GM12878 (cell line): Measurements from ENCODE around the gene BTBD8. TPM values are rescaled to one million over a fixed set of nuclear protein-coding genes. Genes with fewer than 3 reads are reported as not detected.

Source experiments
- ATAC-seq: fragments of 200-7000 bp; cut with Tn5 transposase; 3 replicates; pipeline ENCODE4 v1.9.1; 2020; ENCODE audit warnings: mild to moderate bottlenecking, moderate library complexity
- BruUV-seq: library from RNA; stranded (reverse); fragments of 400-500 nt; replicated peaks from 2 replicates; lab custom pipeline; 2021; lab: Mats Ljungman, UMichigan
- CTCF ChIA-PET: fragments of 300-600 bp; sonication (Branson Sonifier 250); formaldehyde crosslinking; extraction: SDS; loops from one replicate; lab custom pipeline; 2021; ENCODE audit warnings: inconsistent platforms; lab: Yijun Ruan, JAX
- POLR2A ChIA-PET: fragments of 350-600 bp; formaldehyde crosslinking; extraction: SDS; loops from one replicate; lab custom pipeline; 2021; ENCODE audit warnings: inconsistent platforms; lab: Charles Lee
- RAD21 ChIA-PET: fragments of 300-600 bp; sonication (Branson Sonifier 250); formaldehyde crosslinking; loops from one replicate; lab custom pipeline; 2023; ENCODE audit warnings: antibody characterized with exemption; ENCODE audit not compliant: unreplicated experiment; lab: Charles Lee
- SMC1A ChIA-PET: fragments of 300-600 bp; sonication (Branson Sonifier 250); formaldehyde crosslinking; loops from one replicate; lab custom pipeline; 2023; ENCODE audit not compliant: unreplicated experiment, uncharacterized antibody; lab: Charles Lee
- DNase-seq: peaks from one replicate; pipeline ENCODE4 v3.0.0-alpha.2; 2011; ENCODE audit warnings: low read depth, low spot score
- FAIRE-seq: peaks from 3 replicates; lab custom pipeline; 2011; peaks lifted over from hg19 to GRCh38; lab: Jason Lieb, UNC
- H2AFZ ChIP-seq: 2 replicates; pipeline ENCODE4 v1.6.0; 2011; ENCODE audit warnings: low read depth, low read length, control low read depth; ENCODE audit not compliant: control insufficient read depth
- H3K27ac ChIP-seq: 2 replicates; pipeline ENCODE4 v1.5.1; 2011; ENCODE audit warnings: control low read depth; ENCODE audit not compliant: control insufficient read depth, insufficient read depth
- H3K27me3 ChIP-seq, 2 experiments: replicated peaks in 1 of 2; 2 replicates each; pipeline versions ENCODE4 v1.6.0 to v1.6.1; 2011; ENCODE audit warnings: low read length in 1 of 2; ENCODE audit not compliant: control insufficient read depth in 2 of 2, insufficient read depth in 2 of 2
- H3K36me3 ChIP-seq, 2 experiments: 2 replicates each; pipeline ENCODE4 v1.5.1; 2011; ENCODE audit warnings: low read length in 1 of 2; ENCODE audit not compliant: control insufficient read depth in 2 of 2, insufficient read depth in 2 of 2
- H3K4me1 ChIP-seq: 2 replicates; pipeline ENCODE4 v1.6.1; 2011; ENCODE audit warnings: mild to moderate bottlenecking, low read length, moderate library complexity, mixed read lengths; ENCODE audit not compliant: control insufficient read depth, insufficient read depth
- H3K4me2 ChIP-seq: 2 replicates; pipeline ENCODE4 v1.6.0; 2011; ENCODE audit warnings: control low read depth; ENCODE audit not compliant: control insufficient read depth, insufficient read depth
- H3K4me3 ChIP-seq: fragments of 200-600 bp; sonication (generic); 2 replicates; pipeline ENCODE4 v1.5.1; 2016
- H3K79me2 ChIP-seq: 2 replicates; pipeline ENCODE4 v1.6.0; 2011; ENCODE audit warnings: low read length; ENCODE audit not compliant: control insufficient read depth, insufficient read depth
- H3K9ac ChIP-seq: 2 replicates; pipeline ENCODE4 v1.8.0; 2011; ENCODE audit warnings: low read length, control low read depth, mixed read lengths; ENCODE audit not compliant: control insufficient read depth, insufficient read depth
- H3K9me3 ChIP-seq: replicated peaks from 3 replicates; pipeline ENCODE4 v1.5.1; 2011; ENCODE audit warnings: mild to moderate bottlenecking, low read length; ENCODE audit not compliant: control insufficient read depth, insufficient read depth
- H4K20me1 ChIP-seq: 2 replicates; pipeline ENCODE4 v1.6.0; 2011; ENCODE audit not compliant: control insufficient read depth, insufficient read depth
- CHD4 ChIP-seq: fragments of 200-600 bp; sonication (generic); IDR thresholded peaks from 2 replicates; pipeline ENCODE4 v1.6.1; 2016; ENCODE audit warnings: mild to moderate bottlenecking
- E2F4 ChIP-seq: IDR thresholded peaks from 2 replicates; pipeline ENCODE4 v1.6.1; 2012; ENCODE audit warnings: low read depth, low read length, improper control_type of control experiment
- EED ChIP-seq: sonication (generic); IDR thresholded peaks from 2 replicates; pipeline ENCODE4 v1.6.1; 2016; ENCODE audit warnings: antibody characterized with exemption, low read depth
- NFIC ChIP-seq: IDR thresholded peaks from 2 replicates; pipeline ENCODE4 v1.6.1; 2012; ENCODE audit warnings: low read depth, mild to moderate bottlenecking, inconsistent platforms, low read length, moderate library complexity
- NR2F1 ChIP-seq: fragments of 450-650 bp; conservative IDR thresholded peaks from 2 replicates; pipeline ENCODE4 v1.6.1; 2017; ENCODE audit warnings: mild to moderate bottlenecking
- PBX3 ChIP-seq: IDR thresholded peaks from 2 replicates; pipeline ENCODE4 v1.6.1; 2011; ENCODE audit warnings: mild to moderate bottlenecking, low read depth, low read length, moderate library complexity; ENCODE audit not compliant: insufficient replicate concordance
- SP1 ChIP-seq: IDR thresholded peaks from one replicate; pipeline ENCODE4 v1.6.1; 2011; ENCODE audit warnings: low read depth, low read length
- YBX1 ChIP-seq: fragments of 450-650 bp; IDR thresholded peaks from 2 replicates; pipeline ENCODE4 v1.6.1; 2016; ENCODE audit warnings: antibody characterized with exemption
- WGBS: methylation state at CpG from one replicate; pipeline ENCODE4 v1.1.6; 2016; ENCODE audit warnings: low lambda C conversion rate; ENCODE audit not compliant: insufficient replicate concordance, insufficient coverage; ENCODE audit errors: missing lambda C conversion rate; 5-methylcytosine and 5-hydroxymethylcytosine counted together
- in situ Hi-C: fragments of 300-500 bp; cut with MboI; formaldehyde crosslinking; loops from 9 replicates; pipeline ENCODE4 v1.14.3; 2018; ENCODE audit warnings: mixed read lengths
- intact Hi-C: fragments of 100-400 bp; cut with micrococcal nuclease; formaldehyde crosslinking; loops from one replicate; pipeline ENCODE4 v1.14.2; 2022; ENCODE audit not compliant: unreplicated experiment
- polyA plus RNA-seq, 11 experiments: library from polyadenylated mRNA; depleted of rRNA in 4 of 11; unstranded in 6 of 11; stranded (reverse) in 5 of 11; fragments of >200 nt; fragmentation: Nextera tagmentation in 4 of 11; fragmentation: Illumina TruSeq in 1 of 11; extraction: Ambion mirVana in 4 of 11; extraction: Trizol in 1 of 11; gene quantifications; 1 replicate in 1 of 11; 2 replicates in 10 of 11; pipeline versions ENCODE4 v1.2.1 to v1.2.3, GENCODE V29; 2011 to 2016; ENCODE audit warnings: inconsistent platforms in 2 of 11, missing spikeins in 2 of 11, low read depth in 1 of 11
- total RNA-seq, 4 experiments: library from RNA; depleted of rRNA in 3 of 4; stranded (reverse); fragments of >200 nt in 3 of 4; fragmentation: Illumina TruSeq in 1 of 4; extraction: Trizol in 1 of 4; gene quantifications; 2 replicates each; pipeline versions ENCODE4 v1.2.1 to v1.2.3, GENCODE V29; 2013 to 2021
- TF ChIP-seq, protein P1 (sequence below): fragments of 450-650 bp; IDR thresholded peaks from 2 replicates; pipeline ENCODE4 v1.6.1; 2016; ENCODE audit warnings: mild to moderate bottlenecking
- TF ChIP-seq, protein P2 (sequence below): fragments of 450-650 bp; IDR thresholded peaks from 2 replicates; pipeline ENCODE4 v1.6.1; 2017; ENCODE audit warnings: antibody characterized with exemption, mild to moderate bottlenecking, moderate library complexity
- TF ChIP-seq, protein P3 (sequence below): IDR thresholded peaks from 2 replicates; pipeline ENCODE4 v1.6.1; 2011; ENCODE audit warnings: low read depth, low read length, improper control_type of control experiment, borderline replicate concordance

BTBD8 gene
- total and polyA plus RNA-seq, 10 of the 15 experiments (the other 5 are each of a cell fraction or from before 2014, with no cell fraction given), result 0.07 to 0.32 (median 0.19) TPM; not detected in 1

GRCh38 chr1:92154934-92155333, 74.8 kb downstream of the BTBD8 start:
- no peak overlapping the region for H3K4me2 ChIP-seq
- 48% methylated on average over 2 of the region's 2 CpGs for WGBS
- ChIA-PET RAD21 (no interaction called here), POLR2A (no interaction called here), SMC1A (no interaction called here), CTCF (no interaction called here)
- no peaks in the 10 kb centered on the region; the same call in 2 of the 3 replicates for H3K9me3 ChIP-seq
- H3K9ac ChIP-seq, result no peak overlapping the region
- no peak overlapping the region for H3K27ac ChIP-seq
- no peak for FAIRE-seq
- no peaks in the 10 kb centered on the region for H3K79me2 ChIP-seq
- no peak overlapping the region for H2AFZ ChIP-seq
- in situ Hi-C loops (no loop called here), intact Hi-C loops (no loop called here)
- no peaks in the 10 kb centered on the region for H3K36me3 ChIP-seq
- ATAC-seq, result no peak
- H4K20me1 ChIP-seq, result no peaks in the 10 kb centered on the region
- no peak overlapping the region for H3K4me3 ChIP-seq
- TF ChIP-seq NR2F1, result no peak
- TF ChIP-seq SP1, result no peak
- TF ChIP-seq, protein P1, sequence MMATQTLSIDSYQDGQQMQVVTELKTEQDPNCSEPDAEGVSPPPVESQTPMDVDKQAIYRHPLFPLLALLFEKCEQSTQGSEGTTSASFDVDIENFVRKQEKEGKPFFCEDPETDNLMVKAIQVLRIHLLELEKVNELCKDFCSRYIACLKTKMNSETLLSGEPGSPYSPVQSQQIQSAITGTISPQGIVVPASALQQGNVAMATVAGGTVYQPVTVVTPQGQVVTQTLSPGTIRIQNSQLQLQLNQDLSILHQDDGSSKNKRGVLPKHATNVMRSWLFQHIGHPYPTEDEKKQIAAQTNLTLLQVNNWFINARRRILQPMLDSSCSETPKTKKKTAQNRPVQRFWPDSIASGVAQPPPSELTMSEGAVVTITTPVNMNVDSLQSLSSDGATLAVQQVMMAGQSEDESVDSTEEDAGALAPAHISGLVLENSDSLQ, result no peak
- TF ChIP-seq EED, result no peak
- no peak for TF ChIP-seq NFIC
- no peak for TF ChIP-seq E2F4
- no peaks in the 10 kb centered on the region for H3K27me3 ChIP-seq
- no TSS peak for BruUV-seq
- H3K4me1 ChIP-seq, result no peaks in the 10 kb centered on the region
- no peak for DNase-seq

- no peaks in the 10 kb centered on the region for H3K36me3 ChIP-seq
- ChIA-PET RAD21 (no interaction called here), CTCF (no interaction called here), SMC1A (interaction anchor here (0.6 to 1.9 kb wide), 2 partner anchors 17 to 47 kb away, joined by 4 to 5 read pairs; no protein-coding TSS in a partner anchor), POLR2A (no interaction called here)
- no peak overlapping the region for H3K4me3 ChIP-seq
- no peaks in the 10 kb centered on the region for H3K27me3 ChIP-seq
- H3K9me3 ChIP-seq, result no peaks in the 10 kb centered on the region; the same call in 2 of the 3 replicates
- WGBS, result 46% methylated on average over 3 of the region's 3 CpGs
- H2AFZ ChIP-seq, result no peak overlapping the region
- ATAC-seq (no peak), FAIRE-seq (no peak), DNase-seq (no peak)
- H3K4me2 ChIP-seq, result no peak overlapping the region
- intact Hi-C loops (no loop called here), in situ Hi-C loops (no loop called here)
- no peaks in the 10 kb centered on the region for H4K20me1 ChIP-seq
- H3K4me1 ChIP-seq, result no peaks in the 10 kb centered on the region
- no peak overlapping the region for H3K27ac ChIP-seq
- H3K9ac ChIP-seq, result no peak overlapping the region
- H3K79me2 ChIP-seq, result no peaks in the 10 kb centered on the region
- BruUV-seq, result no TSS peak
- TF ChIP-seq, protein P2, sequence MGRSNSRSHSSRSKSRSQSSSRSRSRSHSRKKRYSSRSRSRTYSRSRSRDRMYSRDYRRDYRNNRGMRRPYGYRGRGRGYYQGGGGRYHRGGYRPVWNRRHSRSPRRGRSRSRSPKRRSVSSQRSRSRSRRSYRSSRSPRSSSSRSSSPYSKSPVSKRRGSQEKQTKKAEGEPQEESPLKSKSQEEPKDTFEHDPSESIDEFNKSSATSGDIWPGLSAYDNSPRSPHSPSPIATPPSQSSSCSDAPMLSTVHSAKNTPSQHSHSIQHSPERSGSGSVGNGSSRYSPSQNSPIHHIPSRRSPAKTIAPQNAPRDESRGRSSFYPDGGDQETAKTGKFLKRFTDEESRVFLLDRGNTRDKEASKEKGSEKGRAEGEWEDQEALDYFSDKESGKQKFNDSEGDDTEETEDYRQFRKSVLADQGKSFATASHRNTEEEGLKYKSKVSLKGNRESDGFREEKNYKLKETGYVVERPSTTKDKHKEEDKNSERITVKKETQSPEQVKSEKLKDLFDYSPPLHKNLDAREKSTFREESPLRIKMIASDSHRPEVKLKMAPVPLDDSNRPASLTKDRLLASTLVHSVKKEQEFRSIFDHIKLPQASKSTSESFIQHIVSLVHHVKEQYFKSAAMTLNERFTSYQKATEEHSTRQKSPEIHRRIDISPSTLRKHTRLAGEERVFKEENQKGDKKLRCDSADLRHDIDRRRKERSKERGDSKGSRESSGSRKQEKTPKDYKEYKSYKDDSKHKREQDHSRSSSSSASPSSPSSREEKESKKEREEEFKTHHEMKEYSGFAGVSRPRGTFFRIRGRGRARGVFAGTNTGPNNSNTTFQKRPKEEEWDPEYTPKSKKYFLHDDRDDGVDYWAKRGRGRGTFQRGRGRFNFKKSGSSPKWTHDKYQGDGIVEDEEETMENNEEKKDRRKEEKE, result no peak
- TF ChIP-seq YBX1 (no peak), CHD4 (no peak), PBX3 (no peak)
- TF ChIP-seq, protein P3, sequence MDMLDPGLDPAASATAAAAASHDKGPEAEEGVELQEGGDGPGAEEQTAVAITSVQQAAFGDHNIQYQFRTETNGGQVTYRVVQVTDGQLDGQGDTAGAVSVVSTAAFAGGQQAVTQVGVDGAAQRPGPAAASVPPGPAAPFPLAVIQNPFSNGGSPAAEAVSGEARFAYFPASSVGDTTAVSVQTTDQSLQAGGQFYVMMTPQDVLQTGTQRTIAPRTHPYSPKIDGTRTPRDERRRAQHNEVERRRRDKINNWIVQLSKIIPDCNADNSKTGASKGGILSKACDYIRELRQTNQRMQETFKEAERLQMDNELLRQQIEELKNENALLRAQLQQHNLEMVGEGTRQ, result no peak
Measured at GRCh38 chr1:92159593-92159992, 79.4 kb downstream of the BTBD8 start.
